HCT116 (cell line): ENCODE data around the gene TET2. TPM values are rescaled to one million over a fixed set of nuclear protein-coding genes. Genes with fewer than 3 reads are reported as not detected.

Experiments
- ATAC-seq: fragments of 200-7000 bp; cut with Tn5 transposase; 2 replicates; pipeline ENCODE4 v1.9.1; 2020; ENCODE audit warnings: mild to moderate bottlenecking, moderate library complexity
- BruUV-seq: library from RNA; stranded (reverse); fragments of 400-500 nt; replicated peaks from 2 replicates; lab custom pipeline; 2021; lab: Mats Ljungman, UMichigan
- CTCF ChIA-PET: fragments of 300-600 bp; sonication (Branson Sonifier 250); formaldehyde crosslinking; loops from one replicate; lab custom pipeline; 2021; ENCODE audit warnings: antibody characterized with exemption; lab: Charles Lee
- POLR2A ChIA-PET: fragments of 300-600, 350-600 bp; sonication (Branson Sonifier 250); formaldehyde crosslinking; loops from one replicate; lab custom pipeline; 2021; ENCODE audit warnings: antibody characterized with exemption; lab: Charles Lee
- RAD21 ChIA-PET, 2 experiments: fragments of 300-600 bp; sonication (Branson Sonifier 250); formaldehyde crosslinking; loops; one replicate each; lab custom pipeline; 2023; ENCODE audit warnings: low total read pairs in 2 of 2; ENCODE audit not compliant: uncharacterized antibody in 2 of 2, unreplicated experiment in 2 of 2, low non-redundant PET in 1 of 2; lab: Charles Lee
- DNase-seq: peaks from one replicate; pipeline ENCODE4 v3.0.0-alpha.2; 2010; ENCODE audit warnings: low read depth, low spot score
- H2AFZ ChIP-seq: fragments of 200-600 bp; shearing (Covaris generic), sonication (generic); 2 replicates; pipeline ENCODE4 v1.6.1; 2017; ENCODE audit warnings: low read depth, mixed run types, mixed read lengths, antibody characterized with exemption, low read length; ENCODE audit not compliant: poor library complexity, severe bottlenecking
- H3K27ac ChIP-seq: 2 replicates; pipeline ENCODE4 v1.5.1; 2012; ENCODE audit warnings: low read depth, low read length
- H3K27me3 ChIP-seq: fragments of 200-600 bp; sonication (generic); 2 replicates; pipeline ENCODE4 v1.6.1; 2016; ENCODE audit warnings: mixed run types, low read length, mixed read lengths; ENCODE audit not compliant: insufficient read depth
- H3K36me3 ChIP-seq, 2 experiments: fragments of 200-500 bp in 1 of 2; fragments of 200-600 bp in 1 of 2; sonication (Bioruptor generic) in 1 of 2; sonication (generic) in 1 of 2; 2 replicates each; pipeline versions ENCODE4 v1.5.1 to v1.6.1; 2014 to 2016; ENCODE audit warnings: low read length in 2 of 2, inconsistent platforms in 1 of 2, mixed read lengths in 1 of 2, mixed run types in 1 of 2; ENCODE audit not compliant: insufficient read depth in 2 of 2, control insufficient read depth in 1 of 2
- H3K4me1 ChIP-seq, 2 experiments: fragments of 200-600 bp in 1 of 2; sonication (generic) in 1 of 2; 2 replicates each; pipeline versions ENCODE4 v1.5.1 to v1.6.1; 2012 to 2017; ENCODE audit warnings: low read length in 2 of 2, inconsistent platforms in 1 of 2, mild to moderate bottlenecking in 1 of 2, mixed read lengths in 1 of 2, mixed run types in 1 of 2, moderate library complexity in 1 of 2; ENCODE audit not compliant: insufficient read depth in 2 of 2, control insufficient read depth in 1 of 2
- H3K4me2 ChIP-seq: fragments of 200-600 bp; sonication (generic); 2 replicates; pipeline ENCODE4 v1.6.1; 2017; ENCODE audit warnings: mixed run types, low read length, mixed read lengths
- H3K4me3 ChIP-seq, 2 experiments: fragments of 200-600 bp in 1 of 2; sonication (generic) in 1 of 2; replicated peaks in 1 of 2; 2 replicates each; pipeline ENCODE4 v1.5.1; 2011 to 2016; ENCODE audit warnings: low read length in 2 of 2, control low read depth in 1 of 2, low read depth in 1 of 2, mild to moderate bottlenecking in 1 of 2, mixed read lengths in 1 of 2, mixed run types in 1 of 2
- H3K79me2 ChIP-seq: fragments of 200-600 bp; sonication (generic); 2 replicates; pipeline ENCODE4 v1.6.1; 2017; ENCODE audit warnings: mild to moderate bottlenecking, mixed run types, low read length, moderate library complexity, mixed read lengths; ENCODE audit not compliant: insufficient read depth
- H3K9ac ChIP-seq: fragments of 200-600 bp; sonication (generic); 2 replicates; pipeline ENCODE4 v1.6.1; 2016; ENCODE audit warnings: low read length, mixed read lengths
- H3K9me2 ChIP-seq: fragments of 200-600 bp; sonication (generic), shearing (Covaris generic); 2 replicates; pipeline ENCODE4 v1.6.1; 2017; ENCODE audit warnings: mixed run types, mild to moderate bottlenecking, moderate library complexity; ENCODE audit not compliant: insufficient read depth
- H3K9me3 ChIP-seq, 2 experiments: fragments of 200-500 bp in 1 of 2; fragments of 200-600 bp in 1 of 2; sonication (Bioruptor generic) in 1 of 2; sonication (generic) in 1 of 2; 2 replicates each; pipeline ENCODE4 v1.6.1; 2014 to 2017; ENCODE audit warnings: low read length in 2 of 2, mixed read lengths in 2 of 2, inconsistent platforms in 1 of 2, low read depth in 1 of 2, mild to moderate bottlenecking in 1 of 2, mixed run types in 1 of 2, moderate library complexity in 1 of 2; ENCODE audit not compliant: control insufficient read depth in 1 of 2, insufficient read depth in 1 of 2
- H4K20me1 ChIP-seq: fragments of 200-600 bp; sonication (generic), shearing (Covaris generic); 2 replicates; pipeline ENCODE4 v1.6.1; 2017; ENCODE audit warnings: mixed run types, mild to moderate bottlenecking, moderate library complexity; ENCODE audit not compliant: insufficient read depth
- CBX3 ChIP-seq: IDR thresholded peaks from 2 replicates; pipeline ENCODE4 v1.6.1; 2012; ENCODE audit warnings: low read depth
- CEBPB ChIP-seq: IDR thresholded peaks from 2 replicates; pipeline ENCODE4 v1.6.1; 2012; ENCODE audit warnings: low read depth
- CTCF ChIP-seq, 3 experiments: fragments of 200-600 bp in 1 of 3; sonication (generic) in 1 of 3; IDR thresholded peaks in 2 of 3; conservative IDR thresholded peaks in 1 of 3; 2 replicates each; pipeline ENCODE4 v1.5.1; 2012 to 2017; ENCODE audit warnings: low read depth in 2 of 3, low read length in 2 of 3, antibody characterized with exemption in 1 of 3, borderline replicate concordance in 1 of 3, control low read depth in 1 of 3, mild to moderate bottlenecking in 1 of 3, mixed read lengths in 1 of 3, mixed run types in 1 of 3, moderate library complexity in 1 of 3; ENCODE audit not compliant: insufficient read depth in 1 of 3
- EGR1 ChIP-seq: IDR thresholded peaks from 2 replicates; pipeline ENCODE4 v1.6.1; 2012; ENCODE audit warnings: low read depth
- EZH2 ChIP-seq: fragments of 200-600 bp; sonication (generic); IDR thresholded peaks from 2 replicates; pipeline ENCODE4 v1.6.1; 2017; ENCODE audit warnings: antibody characterized with exemption, mixed run types
- EZH2phosphoT487 ChIP-seq: fragments of 200-600 bp; IDR thresholded peaks from 2 replicates; pipeline ENCODE4 v1.6.1; 2018; ENCODE audit warnings: antibody characterized with exemption, borderline replicate concordance
- FOSL1 ChIP-seq: IDR thresholded peaks from 2 replicates; pipeline ENCODE4 v1.6.1; 2012; ENCODE audit warnings: low read depth
- JUND ChIP-seq: IDR thresholded peaks from 2 replicates; pipeline ENCODE4 v1.6.1; 2012
- MAX ChIP-seq: IDR thresholded peaks from 2 replicates; pipeline ENCODE4 v1.6.1; 2012
- POLR2A ChIP-seq: IDR thresholded peaks from 2 replicates; pipeline ENCODE4 v1.7.0; 2011; ENCODE audit warnings: borderline replicate concordance; ENCODE audit not compliant: insufficient read depth, insufficient read length; ENCODE audit errors: extremely low read depth
- POLR2AphosphoS5 ChIP-seq: IDR thresholded peaks from 2 replicates; pipeline ENCODE4 v1.6.1; 2011; ENCODE audit warnings: mild to moderate bottlenecking, low read depth, low read length, moderate library complexity
- RAD21 ChIP-seq: IDR thresholded peaks from 2 replicates; pipeline ENCODE4 v1.6.1; 2012; ENCODE audit warnings: low read depth, mild to moderate bottlenecking
- REST ChIP-seq: IDR thresholded peaks from 2 replicates; pipeline ENCODE4 v1.6.1; 2012; ENCODE audit warnings: low read depth
- SIN3A ChIP-seq: IDR thresholded peaks from 2 replicates; pipeline ENCODE4 v1.6.1; 2012; ENCODE audit warnings: low read depth
- SRF ChIP-seq: IDR thresholded peaks from 2 replicates; pipeline ENCODE4 v1.6.1; 2012; ENCODE audit warnings: low read depth
- YY1 ChIP-seq: IDR thresholded peaks from 2 replicates; pipeline ENCODE4 v1.6.1; 2011; ENCODE audit warnings: low read length, low read depth, moderate library complexity, mild to moderate bottlenecking; ENCODE audit not compliant: insufficient replicate concordance; ENCODE audit errors: extremely low read depth
- ZBTB33 ChIP-seq: IDR thresholded peaks from 2 replicates; pipeline ENCODE4 v1.6.1; 2011; ENCODE audit warnings: mild to moderate bottlenecking, low read length, moderate library complexity; ENCODE audit not compliant: insufficient replicate concordance; ENCODE audit errors: extremely low read depth
- ZFX ChIP-seq: fragments of 450-650 bp; IDR thresholded peaks from 2 replicates; pipeline ENCODE4 v1.6.1; 2017
- ZNF274 ChIP-seq: fragments of 200-500 bp; sonication (Bioruptor generic); IDR thresholded peaks from 2 replicates; pipeline ENCODE4 v1.6.1; 2014; ENCODE audit warnings: mild to moderate bottlenecking, low read depth, low read length, inconsistent platforms
- intact Hi-C: fragments of 100-400 bp; cut with micrococcal nuclease; formaldehyde crosslinking; loops from 2 replicates; pipeline ENCODE4 v1.10.0; 2022
- total RNA-seq: library from RNA; stranded (reverse); gene quantifications from one replicate; pipeline ENCODE4 v1.2.1, GENCODE V29; 2021; ENCODE audit not compliant: unreplicated experiment

The TET2 gene
- total RNA-seq, 1 experiment from 2014 or later, result 9.7 TPM

- no peaks in the 10 kb centered on the region for H3K9me3 ChIP-seq
- H3K9ac ChIP-seq, result no peak overlapping the region
- no peaks in the 10 kb centered on the region for H3K9me2 ChIP-seq
- ATAC-seq (no peak), DNase-seq (no peak)
- no peaks in the 10 kb centered on the region for H4K20me1 ChIP-seq
- H3K36me3 ChIP-seq, result no peaks in the 10 kb centered on the region
- RAD21 ChIA-PET, result no interaction called here
- no TSS peak for BruUV-seq
- TF ChIP-seq CTCF (IDR thresholded peaks at IDR 0.05 in 2 of 3, conservative IDR thresholded peaks at IDR 0.05 in 1 of 3; ENCODE audit: borderline replicate concordance in 1 of 3, insufficient read depth in 1 of 3, low read depth in 2 of 3, low read length in 2 of 3) (no peak), ZBTB33 (no peak), FOSL1 (no peak), YY1 (no peak), REST (no peak), RAD21 (no peak), SRF (no peak), JUND (no peak), EZH2phosphoT487 (no peak), ZNF274 (no peak), ZFX (no peak), POLR2AphosphoS5 (no peak), SIN3A (no peak), EGR1 (no peak), MAX (no peak), CBX3 (no peak), EZH2 (no peak), CEBPB (no peak), POLR2A (no peak)
- no peak overlapping the region for H2AFZ ChIP-seq
- POLR2A ChIA-PET, result no interaction called here
- no peak overlapping the region for H3K4me3 ChIP-seq
- no peak overlapping the region for H3K27ac ChIP-seq
- CTCF ChIA-PET, result no interaction called here
- H3K79me2 ChIP-seq, result peaks cover 23% of the 10 kb centered on the region; the same call in 1 of the 2 replicates
- intact Hi-C loops, result no loop called here
- H3K27me3 ChIP-seq, result no peaks in the 10 kb centered on the region
- H3K4me1 ChIP-seq, result no peaks in the 10 kb centered on the region
- no peak overlapping the region for H3K4me2 ChIP-seq
These were observed 15.6 kb downstream of the TET2 start for GRCh38 chr4:105162123-105162796.
